ENCODE results near the gene OR2A1.
"Not testable (repeated sequence)": the region's sequence is repeated elsewhere in the genome, so short reads cannot be mapped to it uniquely, and the experiment has no call there.

OR2A1 gene, protein sequence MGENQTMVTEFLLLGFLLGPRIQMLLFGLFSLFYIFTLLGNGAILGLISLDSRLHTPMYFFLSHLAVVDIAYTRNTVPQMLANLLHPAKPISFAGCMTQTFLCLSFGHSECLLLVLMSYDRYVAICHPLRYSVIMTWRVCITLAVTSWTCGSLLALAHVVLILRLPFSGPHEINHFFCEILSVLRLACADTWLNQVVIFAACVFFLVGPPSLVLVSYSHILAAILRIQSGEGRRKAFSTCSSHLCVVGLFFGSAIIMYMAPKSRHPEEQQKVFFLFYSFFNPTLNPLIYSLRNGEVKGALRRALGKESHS

DNA sequence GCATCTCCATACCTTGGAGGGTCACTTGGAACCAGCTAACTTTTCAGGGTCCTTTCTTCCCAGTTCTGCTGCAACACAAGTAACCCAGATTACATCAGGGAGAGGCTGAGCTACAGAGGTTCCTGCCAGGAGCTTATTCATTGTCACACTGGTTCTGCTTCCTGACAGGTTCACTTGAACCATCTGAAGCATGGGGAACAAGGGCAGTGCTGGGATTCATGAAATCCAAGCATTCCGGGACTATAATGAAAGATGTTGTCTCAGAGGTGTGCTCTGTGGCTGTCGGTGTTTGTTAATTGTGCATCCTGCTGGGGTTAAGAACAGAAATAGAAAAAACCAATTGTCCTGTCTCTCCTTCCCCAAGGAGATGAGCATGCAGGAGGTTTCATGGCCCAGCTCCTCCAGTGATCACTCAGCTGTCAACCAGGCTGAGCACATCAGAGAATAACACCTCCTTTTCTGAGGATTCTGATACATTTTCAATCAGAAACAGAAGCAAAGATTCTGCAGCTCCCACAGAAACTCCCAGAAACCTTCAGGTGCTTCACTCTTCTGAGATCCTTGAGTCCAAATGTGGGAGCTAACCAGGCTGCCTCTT lies at the start of gene OR2A1:
TSS of gene OR2A1 (plus strand) at position 548 of the 598 bp plus-strand sequence. CDS start 5,706 bp downstream, outside the sequence.
- TF ChIP-seq, protein P1, sequence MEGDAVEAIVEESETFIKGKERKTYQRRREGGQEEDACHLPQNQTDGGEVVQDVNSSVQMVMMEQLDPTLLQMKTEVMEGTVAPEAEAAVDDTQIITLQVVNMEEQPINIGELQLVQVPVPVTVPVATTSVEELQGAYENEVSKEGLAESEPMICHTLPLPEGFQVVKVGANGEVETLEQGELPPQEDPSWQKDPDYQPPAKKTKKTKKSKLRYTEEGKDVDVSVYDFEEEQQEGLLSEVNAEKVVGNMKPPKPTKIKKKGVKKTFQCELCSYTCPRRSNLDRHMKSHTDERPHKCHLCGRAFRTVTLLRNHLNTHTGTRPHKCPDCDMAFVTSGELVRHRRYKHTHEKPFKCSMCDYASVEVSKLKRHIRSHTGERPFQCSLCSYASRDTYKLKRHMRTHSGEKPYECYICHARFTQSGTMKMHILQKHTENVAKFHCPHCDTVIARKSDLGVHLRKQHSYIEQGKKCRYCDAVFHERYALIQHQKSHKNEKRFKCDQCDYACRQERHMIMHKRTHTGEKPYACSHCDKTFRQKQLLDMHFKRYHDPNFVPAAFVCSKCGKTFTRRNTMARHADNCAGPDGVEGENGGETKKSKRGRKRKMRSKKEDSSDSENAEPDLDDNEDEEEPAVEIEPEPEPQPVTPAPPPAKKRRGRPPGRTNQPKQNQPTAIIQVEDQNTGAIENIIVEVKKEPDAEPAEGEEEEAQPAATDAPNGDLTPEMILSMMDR (IDR thresholded peaks at IDR 0.05) = not testable (repeated sequence)

DNA sequence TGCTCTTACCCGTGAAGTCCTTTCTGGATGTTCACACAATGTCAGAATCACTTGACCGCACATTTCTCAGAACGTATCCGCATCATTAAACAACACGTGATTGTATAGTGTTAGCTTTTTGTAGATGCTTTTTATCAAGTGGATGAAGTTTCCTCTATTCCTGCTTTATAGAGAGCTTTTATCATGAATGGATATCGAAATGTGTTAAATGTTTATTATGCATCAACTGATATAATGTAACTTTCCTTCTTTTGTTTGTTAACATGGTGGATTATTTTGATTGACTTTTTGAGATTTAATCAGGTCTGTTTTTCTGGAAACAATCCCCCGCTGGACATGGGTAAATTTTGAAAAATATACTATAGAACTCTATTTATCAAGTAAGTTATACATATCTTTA lies 47.5 kb upstream of the OR2A1 start, which contains the start of gene OR2A7:
TSS of gene OR2A7 (minus strand) at position 101 of the 400 bp plus-strand sequence. CDS start 5,164 bp downstream, outside the sequence.
- TF ChIP-seq, protein P1 (IDR thresholded peaks at IDR 0.05) = not testable (repeated sequence)

DNA sequence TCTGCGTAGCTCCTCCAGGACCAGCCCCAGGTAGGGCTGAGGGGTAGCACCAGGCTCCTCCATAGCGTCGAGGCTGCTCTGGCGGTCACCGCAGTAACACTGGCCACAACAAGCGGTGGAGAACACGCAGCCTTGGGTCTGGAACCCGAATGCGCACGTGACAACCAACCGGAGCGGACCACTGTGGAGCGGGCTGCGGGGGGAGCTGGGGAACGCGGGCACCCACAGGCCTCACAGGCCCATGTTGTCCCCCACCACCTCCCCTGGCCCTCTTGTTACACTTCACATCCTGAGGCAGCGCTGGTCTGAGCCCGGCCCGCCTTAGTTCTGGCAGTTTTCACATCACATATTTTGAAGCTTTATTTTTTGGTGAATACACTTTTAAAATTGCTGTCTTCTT lies 43.0 kb upstream of the OR2A1 start, which contains the start of gene CTAGE8:
TSS of gene CTAGE8 (minus strand) at position 101 of the 400 bp plus-strand sequence. CDS start at position 63, 38 bp downstream.
- TF ChIP-seq, protein P1 (IDR thresholded peaks at IDR 0.05) = not testable (repeated sequence)

DNA sequence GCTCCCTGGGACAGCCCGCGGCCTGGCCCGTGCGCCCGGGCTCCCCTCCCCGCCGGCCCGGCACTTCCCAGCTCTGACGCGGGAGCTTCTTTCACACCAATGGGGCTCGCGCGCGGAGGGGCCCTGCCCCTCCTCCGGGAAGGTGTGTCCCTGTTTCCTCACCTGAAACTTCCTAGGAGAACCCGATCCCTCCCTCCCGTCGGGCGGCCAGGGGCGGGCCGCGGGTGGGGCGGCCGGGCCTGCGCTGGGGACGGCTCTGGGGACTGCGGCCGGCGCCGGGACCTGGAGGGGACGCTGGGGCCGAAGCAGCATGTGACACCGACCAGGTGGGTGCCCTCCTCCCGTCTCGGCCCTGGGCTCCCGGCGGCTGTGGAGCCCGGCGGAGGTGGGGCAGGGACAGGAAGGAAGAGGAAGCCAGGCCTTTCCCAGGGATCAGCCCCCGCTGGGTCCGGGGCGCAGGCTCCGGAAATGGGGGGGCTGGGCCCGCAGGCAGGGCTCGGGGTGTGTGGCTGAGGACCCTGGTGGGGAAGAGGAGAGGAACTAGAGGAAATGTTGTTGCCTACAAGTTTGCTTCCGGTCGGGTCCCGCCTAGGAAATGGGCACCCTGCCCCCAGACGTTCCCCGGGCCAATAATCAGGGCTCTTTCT lies 43.1 kb downstream of the OR2A1 start, which contains the start of gene ARHGEF5:
TSS of gene ARHGEF5 (plus strand) at position 227 of the 647 bp plus-strand sequence. CDS start 7,268 bp downstream, outside the sequence.
- TF ChIP-seq, protein P1 (IDR thresholded peaks at IDR 0.05) = not testable (repeated sequence)
